Frontal cortex (tissue), 4 donors: ENCODE measurements around the gene TPI1. TPM values are rescaled to one million over a fixed set of nuclear protein-coding genes. Genes with fewer than 3 reads are reported as not detected.
A peak's percentile ranks its signal among the peaks of the same experiment; 100 is the strongest.
"Not testable (repeated sequence)": the region's sequence is repeated elsewhere in the genome, so short reads cannot be mapped to it uniquely, and the experiment has no call there.

Source experiments
- DNase-seq, 2 donors: peaks; one replicate each; pipeline ENCODE4 v3.0.0; 2012; ENCODE audit warnings: low spot score in 2 of 2
- FAIRE-seq: peaks from 2 replicates; lab custom pipeline; 2012; peaks lifted over from hg19 to GRCh38; lab: Jason Lieb, UNC
- total RNA-seq: library from RNA; depleted of rRNA; stranded (reverse); fragments of >200 nt; gene quantifications from one replicate; pipeline ENCODE4 v1.2.3, GENCODE V29; 2014
- donor health status: control.
- donor health status: control.
- donor health status: control.

TPI1 gene
- total RNA-seq, 1 donor from 2014 or later: 293 TPM

GRCh38 chr12:6887460-6887859 lies 20.1 kb downstream of the TPI1 start:
- no peak for FAIRE-seq
- DNase-seq: no peak

GRCh38 chr12:6888360-6888759 lies 21.0 kb downstream of the TPI1 start:
- DNase-seq (no peak), FAIRE-seq (no peak)

- DNase-seq, FAIRE-seq: not testable (repeated sequence)
Observed at GRCh38 chr12:6888794-6889193, 21.5 kb downstream of the TPI1 start.

GRCh38 chr12:6889775-6890573 lies 22.6 kb downstream of the TPI1 start:
- DNase-seq, FAIRE-seq: not testable (repeated sequence)

- no peak for FAIRE-seq
- peak; percentile 96 for DNase-seq
Observed at GRCh38 chr12:6890789-6891645, 23.7 kb downstream of the TPI1 start.

- FAIRE-seq: no peak
- no peak for DNase-seq
Observed at GRCh38 chr12:6891646-6892001, 24.3 kb downstream of the TPI1 start.

- FAIRE-seq: not testable (repeated sequence)
Observed at GRCh38 chr12:6892683-6893082, 25.4 kb downstream of the TPI1 start.

GRCh38 chr12:6894321-6894720 lies 27.0 kb downstream of the TPI1 start:
- FAIRE-seq (no peak), DNase-seq (no peak)

More at GRCh38 chr12:6892683-6893082, 25.4 kb downstream of the TPI1 start:
- not testable (repeated sequence) for DNase-seq

GRCh38 chr12:6896846-6897435 lies 29.6 kb downstream of the TPI1 start:
- FAIRE-seq: no peak
- no peak for DNase-seq

GRCh38 chr12:6899427-6899826 lies 32.1 kb downstream of the TPI1 start:
- FAIRE-seq (no peak), DNase-seq (no peak)

- DNase-seq: no peak
- no peak for FAIRE-seq
Observed at GRCh38 chr12:6899837-6900519, 32.6 kb downstream of the TPI1 start.

- FAIRE-seq (no peak), DNase-seq (no peak)
Observed at GRCh38 chr12:6902448-6902847, 35.1 kb downstream of the TPI1 start.

GRCh38 chr12:6903722-6904121 lies 36.4 kb downstream of the TPI1 start:
- no peak for FAIRE-seq
- DNase-seq: no peak

GRCh38 chr12:6904280-6905276 lies 37.2 kb downstream of the TPI1 start, which contains the start of gene LRRC23:
Gene LRRC23, plus strand, starts transcription at chr12:6904822. Its CDS starts 812 bp downstream, at chr12:6905634.
- DNase-seq: peak; percentile 87 to 89
- FAIRE-seq: peak; percentile 47

GRCh38 chr12:6905414-6906040 lies 38.2 kb downstream of the TPI1 start:
- DNase-seq: no peak
- FAIRE-seq: no peak

GRCh38 chr12:6908141-6908540 lies 40.8 kb downstream of the TPI1 start:
- FAIRE-seq, DNase-seq: not testable (repeated sequence)

- DNase-seq: no peak
- FAIRE-seq: no peak
Observed at GRCh38 chr12:6909421-6910145, 42.3 kb downstream of the TPI1 start.
